NCI-H1930 (cell line): ENCODE measurements around the gene TMCC2.
"Not testable (repeated sequence)": the region's sequence is repeated elsewhere in the genome, so short reads cannot be mapped to it uniquely, and the experiment has no call there.

ENCODE experiments used
- DNase-seq, 2 experiments: peaks; one replicate each; lab custom pipeline; 2025; lab: John Stamatoyannopoulos, UW

Gene TMCC2

GRCh38 chr1:205227584-205228013 is at the start of gene TMCC2:
Gene TMCC2 (plus strand): TSS chr1:205227946. CDS start chr1:205228565, 619 bp downstream.
- peak; percentile 75 to 90 for DNase-seq

- DNase-seq, result no peak
Measured at GRCh38 chr1:205179842-205180241, 47.9 kb upstream of the TMCC2 start.

- not testable (repeated sequence) for DNase-seq
Measured at GRCh38 chr1:205180331-205180730, 47.4 kb upstream of the TMCC2 start.

GRCh38 chr1:205182930-205183329 is 44.8 kb upstream of the TMCC2 start:
- no peak for DNase-seq

- no peak for DNase-seq
Measured at GRCh38 chr1:205183676-205184335, 43.9 kb upstream of the TMCC2 start.

- no peak for DNase-seq
Measured at GRCh38 chr1:205186191-205186590, 41.6 kb upstream of the TMCC2 start.

GRCh38 chr1:205187420-205187819 is 40.3 kb upstream of the TMCC2 start:
- no peak for DNase-seq

GRCh38 chr1:205188098-205188497 is 39.6 kb upstream of the TMCC2 start:
- DNase-seq, result no peak

- DNase-seq, result no peak
Measured at GRCh38 chr1:205188596-205188995, 39.1 kb upstream of the TMCC2 start.

- DNase-seq, result no peak
Measured at GRCh38 chr1:205189131-205189530, 38.6 kb upstream of the TMCC2 start.

GRCh38 chr1:205190845-205191577 is 36.7 kb upstream of the TMCC2 start:
- DNase-seq, result no peak

GRCh38 chr1:205191622-205192021 is 36.1 kb upstream of the TMCC2 start:
- no peak for DNase-seq

GRCh38 chr1:205192287-205192686 is 35.5 kb upstream of the TMCC2 start:
- DNase-seq, result no peak

GRCh38 chr1:205199090-205199930 is 28.4 kb upstream of the TMCC2 start:
- DNase-seq, result no peak

- DNase-seq, result no peak
Measured at GRCh38 chr1:205199931-205200299, 27.8 kb upstream of the TMCC2 start.

GRCh38 chr1:205204552-205204951 is 23.2 kb upstream of the TMCC2 start:
- DNase-seq, result no peak

GRCh38 chr1:205205055-205205454 is 22.7 kb upstream of the TMCC2 start:
- DNase-seq, result no peak

- no peak for DNase-seq
Measured at GRCh38 chr1:205208811-205209210, 18.9 kb upstream of the TMCC2 start.

GRCh38 chr1:205210756-205211168 is 17.0 kb upstream of the TMCC2 start:
- no peak for DNase-seq

GRCh38 chr1:205211169-205211838 is 16.4 kb upstream of the TMCC2 start, which contains the start of gene DSTYK:
Gene DSTYK (minus strand): TSS chr1:205211702. CDS start chr1:205211535, 167 bp downstream.
- DNase-seq, result peak; percentile 87 to 92

- no peak for DNase-seq
Measured at GRCh38 chr1:205211839-205212536, 15.8 kb upstream of the TMCC2 start.
